Neural crest cell (in vitro differentiated cells): ENCODE measurements around the gene CHAF1A. TPM values are rescaled to one million over a fixed set of nuclear protein-coding genes. Genes with fewer than 3 reads are reported as not detected.

Source experiments
- DNase-seq: peaks from one replicate; pipeline ENCODE4 v3.0.0; 2021; ENCODE audit warnings: low read depth, mixed read lengths, low spot score
- H3K27ac Mint-ChIP-seq: one replicate; pipeline ENCODE4 v1.8.0; 2021; ENCODE audit warnings: mild to moderate bottlenecking, mixed read lengths; ENCODE audit not compliant: unreplicated experiment
- H3K27me3 Mint-ChIP-seq: 2 replicates; pipeline ENCODE4 v1.8.0; 2021; ENCODE audit warnings: low read depth, mild to moderate bottlenecking, mixed read lengths
- H3K36me3 Mint-ChIP-seq: 2 replicates; pipeline ENCODE4 v1.8.0; 2021; ENCODE audit warnings: low read depth, mild to moderate bottlenecking, mixed read lengths
- H3K4me1 Mint-ChIP-seq: 2 replicates; pipeline ENCODE4 v1.8.0; 2021; ENCODE audit warnings: mixed read lengths
- H3K4me3 Mint-ChIP-seq: one replicate; pipeline ENCODE4 v1.8.0; 2021; ENCODE audit warnings: mild to moderate bottlenecking, mixed read lengths
- H3K9me3 Mint-ChIP-seq: 2 replicates; pipeline ENCODE4 v1.8.0; 2021; ENCODE audit warnings: mixed read lengths
- microRNA-seq: library from miRNA; unstranded; fragments of <30 nt; microRNA quantifications from one replicate; pipeline ENCODE4, GENCODE V29; 2020
- total RNA-seq: library from RNA; stranded (reverse); gene quantifications from 2 replicates; pipeline ENCODE4 v1.2.1, GENCODE V29; 2021
- TF ChIP-seq, protein P1 (sequence below): fragments of 200-600 bp; sonication (generic); conservative IDR thresholded peaks from 2 replicates; pipeline ENCODE4 v1.5.0; 2021; ENCODE audit warnings: antibody characterized with exemption, mild to moderate bottlenecking

CHAF1A gene
- total RNA-seq, 1 donor from 2014 or later: 120 TPM

DNA sequence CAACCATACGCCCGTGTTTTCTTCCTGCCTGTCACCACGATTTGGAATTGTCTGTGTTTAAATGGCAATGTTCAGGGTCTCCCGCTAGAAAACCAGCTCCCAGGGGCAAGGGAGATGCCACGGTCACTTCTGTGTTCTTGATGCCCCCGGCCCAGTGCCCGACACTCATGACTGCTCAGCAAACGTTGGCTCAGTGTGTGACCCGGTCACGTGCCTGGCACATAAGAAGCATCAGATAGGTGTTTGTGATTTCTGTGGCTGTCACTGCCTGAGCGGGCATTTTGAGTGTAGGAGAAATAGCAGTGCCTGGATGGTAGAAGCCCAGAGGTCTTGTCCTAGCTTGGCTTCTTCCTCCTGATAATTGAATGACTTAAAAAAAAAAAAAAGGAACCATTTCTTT lies 85.1 kb downstream of the CHAF1A start:
- Mint-ChIP-seq H3K36me3 (peaks cover 13% of the 10 kb centered on the region), H3K27ac (no peak overlapping the region), H3K4me1 (no peaks in the 10 kb centered on the region), H3K4me3 (no peak overlapping the region), H3K27me3 (no peaks in the 10 kb centered on the region), H3K9me3 (no peaks in the 10 kb centered on the region)
- TF ChIP-seq, protein P1, sequence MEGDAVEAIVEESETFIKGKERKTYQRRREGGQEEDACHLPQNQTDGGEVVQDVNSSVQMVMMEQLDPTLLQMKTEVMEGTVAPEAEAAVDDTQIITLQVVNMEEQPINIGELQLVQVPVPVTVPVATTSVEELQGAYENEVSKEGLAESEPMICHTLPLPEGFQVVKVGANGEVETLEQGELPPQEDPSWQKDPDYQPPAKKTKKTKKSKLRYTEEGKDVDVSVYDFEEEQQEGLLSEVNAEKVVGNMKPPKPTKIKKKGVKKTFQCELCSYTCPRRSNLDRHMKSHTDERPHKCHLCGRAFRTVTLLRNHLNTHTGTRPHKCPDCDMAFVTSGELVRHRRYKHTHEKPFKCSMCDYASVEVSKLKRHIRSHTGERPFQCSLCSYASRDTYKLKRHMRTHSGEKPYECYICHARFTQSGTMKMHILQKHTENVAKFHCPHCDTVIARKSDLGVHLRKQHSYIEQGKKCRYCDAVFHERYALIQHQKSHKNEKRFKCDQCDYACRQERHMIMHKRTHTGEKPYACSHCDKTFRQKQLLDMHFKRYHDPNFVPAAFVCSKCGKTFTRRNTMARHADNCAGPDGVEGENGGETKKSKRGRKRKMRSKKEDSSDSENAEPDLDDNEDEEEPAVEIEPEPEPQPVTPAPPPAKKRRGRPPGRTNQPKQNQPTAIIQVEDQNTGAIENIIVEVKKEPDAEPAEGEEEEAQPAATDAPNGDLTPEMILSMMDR: no peak
- no peak for DNase-seq

DNA sequence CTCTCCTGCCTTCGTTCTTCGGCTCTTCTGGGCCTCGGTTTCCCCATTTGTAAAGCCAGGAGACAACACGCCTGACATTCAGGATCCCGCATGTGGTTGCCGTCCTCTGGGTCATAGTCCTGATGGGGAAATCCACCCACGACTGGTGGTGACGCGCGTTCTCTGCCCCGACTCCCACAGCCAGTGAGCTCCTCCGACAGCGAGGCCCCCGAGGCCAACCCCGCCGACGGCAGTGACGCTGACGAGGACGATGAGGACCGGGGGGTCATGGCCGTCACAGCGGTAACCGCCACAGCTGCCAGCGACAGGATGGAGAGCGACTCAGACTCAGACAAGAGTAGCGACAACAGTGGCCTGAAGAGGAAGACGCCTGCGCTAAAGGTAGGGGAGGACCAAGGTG lies 86.1 kb downstream of the CHAF1A start:
- Mint-ChIP-seq H3K36me3 (peaks cover 12% of the 10 kb centered on the region), H3K4me3 (no peak overlapping the region), H3K9me3 (no peaks in the 10 kb centered on the region), H3K27ac (no peak overlapping the region), H3K4me1 (no peaks in the 10 kb centered on the region), H3K27me3 (no peaks in the 10 kb centered on the region)
- TF ChIP-seq, protein P1: no peak
- DNase-seq: no peak

DNA sequence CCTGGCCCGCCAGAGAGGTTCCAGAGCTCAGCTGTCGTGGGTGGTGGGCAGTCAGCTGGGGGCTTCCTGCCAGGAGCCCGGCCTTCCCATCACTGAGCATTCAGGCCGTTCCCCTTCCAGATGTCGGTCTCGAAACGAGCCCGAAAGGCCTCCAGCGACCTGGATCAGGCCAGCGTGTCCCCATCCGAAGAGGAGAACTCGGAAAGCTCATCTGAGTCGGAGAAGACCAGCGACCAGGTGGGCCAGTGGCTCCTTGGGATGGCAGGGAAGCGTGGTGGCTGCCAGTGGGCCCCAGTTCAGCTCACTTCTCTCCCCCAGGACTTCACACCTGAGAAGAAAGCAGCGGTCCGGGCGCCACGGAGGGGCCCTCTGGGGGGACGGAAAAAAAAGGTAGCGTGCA lies 89.0 kb downstream of the CHAF1A start:
- no peaks in the 10 kb centered on the region for H3K27me3 Mint-ChIP-seq
- DNase-seq: no peak
- H3K9me3 Mint-ChIP-seq: no peaks in the 10 kb centered on the region
- no peak overlapping the region for H3K4me3 Mint-ChIP-seq
- H3K4me1 Mint-ChIP-seq: no peaks in the 10 kb centered on the region
- H3K27ac Mint-ChIP-seq: no peak overlapping the region
- TF ChIP-seq, protein P1: no peak
- peaks cover 7% of the 10 kb centered on the region for H3K36me3 Mint-ChIP-seq

DNA sequence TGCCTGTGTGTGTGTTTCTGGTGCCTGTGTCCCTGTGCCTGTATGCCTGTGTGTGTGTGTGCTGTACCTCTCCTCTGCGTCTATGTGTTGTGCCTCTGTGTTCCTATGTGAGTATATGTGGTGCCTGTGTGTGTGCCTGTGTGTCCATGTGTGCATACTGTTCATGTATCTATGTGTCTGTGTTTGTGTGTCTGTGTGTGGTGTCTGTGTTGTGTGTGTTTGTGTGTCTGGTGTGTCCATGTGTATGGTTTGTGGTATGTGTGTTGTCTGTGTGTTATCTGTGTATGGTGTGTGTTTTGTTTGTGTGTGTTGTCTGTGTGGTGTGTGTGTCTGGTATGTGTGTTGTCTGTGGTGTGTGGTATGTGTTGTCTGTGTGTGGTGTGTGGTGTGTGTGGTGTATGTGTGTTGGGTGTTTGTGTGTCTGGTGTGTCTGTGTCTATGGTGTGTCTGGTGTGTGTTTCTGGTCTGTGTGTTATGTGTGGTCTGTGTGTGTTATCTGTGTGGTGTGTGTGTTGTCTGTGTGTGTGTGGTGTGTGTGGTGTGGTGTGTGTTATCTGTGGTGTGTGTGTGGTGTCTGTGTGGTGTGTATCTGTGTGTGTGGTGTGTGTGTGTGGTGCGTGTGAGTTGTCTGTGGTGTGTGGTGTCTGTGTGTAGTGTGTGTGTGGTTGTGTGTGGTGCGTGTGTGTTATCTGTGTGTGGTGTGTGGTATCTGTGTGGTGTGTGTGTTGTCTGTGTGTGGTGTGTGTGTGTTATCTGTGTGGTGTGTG lies 90.1 kb downstream of the CHAF1A start:
- Mint-ChIP-seq H3K27me3 (no peaks in the 10 kb centered on the region), H3K36me3 (peaks cover 7% of the 10 kb centered on the region), H3K4me3 (no peak overlapping the region), H3K9me3 (no peaks in the 10 kb centered on the region), H3K27ac (no peak overlapping the region), H3K4me1 (no peaks in the 10 kb centered on the region)
- TF ChIP-seq, protein P1: no peak
- no peak for DNase-seq

Small RNAs within 50 kb of the gene (microRNA-seq; reads per million reads assigned to microRNA genes)
- gene MIR4746: 45.6 reads per million, percentile 50 among the genes with 10 or more reads in this experiment

Other genes starting within 250 kb of the CHAF1A start
- not detected in 2 replicates for gene CREB3L3, start 249.0 kb upstream of the CHAF1A start, total RNA-seq
- 33.9 and 34.8 TPM in 2 replicates for gene SIRT6, start 220.1 kb upstream of the CHAF1A start, total RNA-seq
- 0.19 and 0.27 TPM in 2 replicates for gene ANKRD24, start 220.0 kb upstream of the CHAF1A start, total RNA-seq
- gene EBI3, start 173.1 kb upstream of the CHAF1A start, total RNA-seq: not detected in 2 replicates
- gene YJU2, start 155.6 kb upstream of the CHAF1A start, total RNA-seq: 22.9 and 24.9 TPM in 2 replicates
- gene SHD, start 123.4 kb upstream of the CHAF1A start, total RNA-seq: 2.7 and 4.5 TPM in 2 replicates
- gene TMIGD2, start 100.3 kb upstream of the CHAF1A start, total RNA-seq: not detected in 2 replicates
- gene FSD1, start 98.0 kb upstream of the CHAF1A start, total RNA-seq: 51.9 and 53.5 TPM in 2 replicates
- 4.1 and 5.0 TPM in 2 replicates for gene STAP2, start 63.8 kb upstream of the CHAF1A start, total RNA-seq
- 45.3 and 45.6 TPM in 2 replicates for gene MPND, start 59.1 kb upstream of the CHAF1A start, total RNA-seq
- gene SH3GL1, start 2.1 kb upstream of the CHAF1A start, total RNA-seq: 85.9 and 95.3 TPM in 2 replicates
- 39.5 and 40.9 TPM in 2 replicates for gene UBXN6, start 55.2 kb downstream of the CHAF1A start, total RNA-seq
- 103 and 110 TPM in 2 replicates for gene HDGFL2, start 69.7 kb downstream of the CHAF1A start, total RNA-seq
- 0.30 and 0.47 TPM in 2 replicates for gene PLIN4, start 115.8 kb downstream of the CHAF1A start, total RNA-seq
- 4.8 TPM in 2 replicates for gene PLIN5, start 132.6 kb downstream of the CHAF1A start, total RNA-seq
- gene LRG1, start 137.4 kb downstream of the CHAF1A start, total RNA-seq: 0.09 TPM in 2 replicates
- 21.7 and 25.3 TPM in 2 replicates for gene SEMA6B, start 157.0 kb downstream of the CHAF1A start, total RNA-seq
- 7.0 and 8.0 TPM in 2 replicates for gene TNFAIP8L1, start 236.9 kb downstream of the CHAF1A start, total RNA-seq